Activated T-helper 9 cell treated with anti-CD3 and anti-CD28 coated beads, Interleukin-2, amount 50 U/mL, for 16 hours (primary cell): ENCODE data around the gene NR4A2.

ENCODE experiments used
- DNase-seq: peaks from one replicate; pipeline ENCODE4 v3.0.0-alpha.2; 2020; ENCODE audit warnings: low read depth

Gene NR4A2

GRCh38 chr2:156332534-156333273 lies at the start of gene NR4A2:
NR4A2 (minus strand) TSS chr2:156332721; CDS start chr2:156330186, 2,535 bp downstream.
- DNase-seq = peak; percentile 82

DNA sequence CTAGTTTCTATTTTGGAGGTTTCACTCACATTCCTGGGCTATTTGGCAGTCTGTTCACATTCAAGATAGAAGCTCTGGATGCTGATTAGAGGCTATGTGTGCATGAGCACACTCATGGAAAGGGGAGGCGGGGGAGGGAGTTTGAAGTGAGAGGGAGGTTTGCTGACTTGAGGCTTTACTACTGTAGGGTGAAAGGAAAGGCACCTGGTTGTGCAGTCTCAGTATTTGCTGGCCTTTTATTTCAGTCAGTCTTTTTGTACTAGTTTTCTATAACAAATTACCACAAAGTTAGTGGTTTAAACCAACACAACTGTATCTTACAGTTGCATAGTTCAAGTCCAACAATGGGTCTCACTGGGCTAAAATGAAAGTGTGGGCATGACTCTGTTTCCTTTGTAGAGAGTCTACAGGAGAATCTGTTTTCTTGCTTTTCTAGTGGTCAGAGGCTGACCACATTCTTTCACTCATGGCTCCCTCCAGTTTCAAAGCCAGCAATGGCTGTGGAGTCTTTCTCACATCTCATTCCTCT lies 47.7 kb upstream of the NR4A2 start:
- no peak for DNase-seq

DNA sequence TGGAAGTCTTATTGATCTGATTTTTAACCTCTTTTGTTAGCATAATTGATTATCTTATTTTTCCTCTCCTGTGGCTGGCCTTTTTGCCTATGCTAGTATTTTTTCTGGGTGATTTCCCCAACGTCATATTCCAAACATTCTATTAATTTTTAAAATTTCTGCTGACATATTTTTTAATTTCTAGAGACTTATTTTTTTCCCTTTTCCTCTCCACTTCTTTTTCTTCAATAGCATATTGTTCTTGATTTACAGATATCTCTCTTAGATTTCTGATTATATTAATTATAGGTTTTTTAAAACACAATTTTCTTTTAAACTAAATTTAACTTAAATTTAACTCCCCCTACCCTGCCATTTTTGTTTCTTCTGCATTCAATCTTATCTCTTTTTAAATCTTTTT lies 47.2 kb upstream of the NR4A2 start:
- DNase-seq = no peak

DNA sequence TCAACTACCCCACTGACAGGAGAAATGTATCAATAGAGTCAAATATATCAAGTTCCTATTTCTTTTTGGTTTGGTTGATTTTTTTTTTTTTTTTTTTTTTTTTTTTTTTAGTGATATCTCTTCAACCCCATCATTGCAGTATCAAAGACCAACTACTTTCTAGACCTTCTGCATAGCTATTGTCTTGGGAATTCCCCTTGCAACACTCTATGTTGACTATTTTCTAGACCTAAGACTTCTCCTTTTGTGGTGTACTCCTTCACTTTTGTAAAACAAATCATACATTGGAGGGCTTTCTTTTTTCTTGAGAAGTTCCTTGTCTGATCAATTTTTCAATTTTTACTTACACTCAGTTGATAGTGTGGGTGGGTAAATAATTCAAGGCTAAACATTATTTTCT lies 46.5 kb upstream of the NR4A2 start:
- DNase-seq = no peak

DNA sequence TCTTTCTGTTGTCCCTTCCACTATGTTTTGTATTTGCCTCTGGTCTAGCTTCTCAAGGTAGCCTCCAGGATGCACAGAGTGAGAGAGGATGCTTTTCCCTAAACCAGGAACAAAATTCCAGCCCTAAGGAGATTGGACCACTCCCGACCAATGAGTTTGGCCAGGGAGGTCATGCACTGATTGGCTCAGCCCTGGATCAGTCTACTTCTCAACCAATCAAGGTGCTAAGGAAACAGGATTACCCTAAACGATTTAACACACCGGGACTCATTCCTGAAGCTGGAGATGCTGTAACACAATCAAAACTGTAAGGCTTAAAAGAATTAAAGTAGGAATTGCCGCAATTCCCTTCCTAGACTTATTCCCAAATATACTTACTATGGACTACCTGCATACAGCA lies 34.2 kb upstream of the NR4A2 start:
- no peak for DNase-seq

GRCh38 chr2:156363141-156363540 lies 30.6 kb upstream of the NR4A2 start:
- DNase-seq = no peak

DNA sequence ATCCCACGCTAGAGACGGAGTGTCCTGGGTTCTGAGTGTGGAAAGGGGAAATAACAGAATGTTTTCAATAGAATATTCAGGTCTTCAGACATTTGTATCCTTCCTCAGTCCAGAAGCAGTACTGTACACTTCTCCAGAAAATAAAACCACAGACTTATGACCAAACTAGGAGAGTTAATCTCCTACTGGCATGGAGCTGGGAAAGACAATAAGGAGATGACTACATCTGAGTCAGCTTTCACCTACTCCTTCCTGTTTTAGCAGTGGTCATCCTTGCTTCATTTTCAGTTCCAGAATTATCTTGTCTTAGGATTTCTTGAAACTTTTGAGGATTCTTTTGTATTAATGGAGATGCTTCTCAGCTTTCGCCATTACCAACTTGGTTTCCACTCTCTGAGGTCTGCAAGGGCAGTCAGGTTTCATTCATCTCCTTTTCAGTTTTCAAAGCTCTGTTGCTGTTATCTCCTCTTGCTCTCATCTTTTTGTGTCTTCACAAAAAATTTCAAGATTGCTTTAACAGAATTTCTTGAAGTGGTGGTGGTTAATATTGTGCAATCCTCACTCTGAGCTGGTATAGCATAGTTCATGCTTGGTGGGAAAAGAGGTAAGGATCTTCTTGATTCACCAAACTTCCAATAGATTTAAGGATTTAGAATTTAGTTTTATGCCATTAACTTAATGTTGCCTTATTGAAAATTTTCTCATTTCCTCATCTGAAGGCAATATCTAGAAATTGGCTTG lies 23.7 kb upstream of the NR4A2 start:
- no peak for DNase-seq

- no peak for DNase-seq
Observed at GRCh38 chr2:156352911-156353310, 20.4 kb upstream of the NR4A2 start.

DNA sequence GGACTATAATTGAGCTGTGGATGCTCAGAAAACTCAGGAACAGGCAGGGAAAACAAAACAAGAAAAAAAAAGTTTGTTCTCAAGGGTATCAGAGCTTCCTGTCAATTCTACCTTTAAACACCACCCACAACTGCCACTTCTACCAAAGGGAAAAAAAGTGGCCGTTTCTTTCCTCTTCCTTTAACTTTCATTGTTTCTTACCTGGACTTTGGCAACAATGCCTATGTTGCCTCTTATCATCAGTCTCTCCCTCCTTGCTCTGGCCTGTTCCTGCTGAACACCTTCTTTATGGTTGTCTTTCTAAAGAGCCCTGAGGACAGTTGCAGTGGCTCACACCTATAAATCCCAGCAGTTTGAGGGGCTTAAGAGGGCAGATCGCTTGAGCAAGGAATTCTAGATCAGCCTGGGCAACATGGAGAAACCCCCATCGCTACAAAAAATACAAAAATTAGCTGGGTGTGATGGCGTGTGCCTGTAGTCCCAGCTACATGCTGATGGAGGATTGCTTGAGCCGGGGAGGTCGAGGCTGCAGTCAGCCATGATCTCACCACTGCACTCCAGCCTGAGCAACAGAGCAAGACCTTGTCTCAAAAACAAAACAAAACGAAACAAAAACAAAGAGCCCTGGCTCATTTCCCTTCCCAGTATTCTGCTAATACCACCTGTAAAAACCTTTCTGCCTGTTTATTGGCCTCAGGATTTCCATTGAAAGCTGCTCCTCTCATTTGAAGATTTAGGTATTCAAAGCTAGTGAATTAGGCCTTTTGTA lies 18.0 kb upstream of the NR4A2 start:
- DNase-seq = no peak

- DNase-seq = no peak
Observed at GRCh38 chr2:156349605-156350004, 17.1 kb upstream of the NR4A2 start.

DNA sequence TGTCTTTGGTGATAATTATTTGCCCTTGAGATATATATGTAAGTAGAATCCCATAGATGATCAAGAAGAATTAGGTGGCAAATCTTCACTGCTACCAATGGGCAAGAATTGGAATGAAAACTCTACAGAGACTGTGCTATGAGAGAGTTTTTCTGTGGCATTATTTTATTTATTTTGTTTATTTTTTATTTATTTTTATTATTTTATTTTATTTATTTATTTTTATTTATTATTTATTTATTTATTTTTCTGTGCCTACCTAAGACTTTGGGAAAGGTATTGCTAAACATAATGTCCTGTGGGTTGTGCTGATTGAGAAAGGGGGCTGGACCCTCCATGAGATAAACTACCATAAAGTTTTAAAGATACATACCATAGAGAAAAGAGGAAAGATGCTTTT lies 16.6 kb upstream of the NR4A2 start:
- DNase-seq = no peak

- DNase-seq = no peak
Observed at GRCh38 chr2:156347431-156347830, 14.9 kb upstream of the NR4A2 start.

GRCh38 chr2:156346731-156347130 lies 14.2 kb upstream of the NR4A2 start:
- DNase-seq = no peak

DNA sequence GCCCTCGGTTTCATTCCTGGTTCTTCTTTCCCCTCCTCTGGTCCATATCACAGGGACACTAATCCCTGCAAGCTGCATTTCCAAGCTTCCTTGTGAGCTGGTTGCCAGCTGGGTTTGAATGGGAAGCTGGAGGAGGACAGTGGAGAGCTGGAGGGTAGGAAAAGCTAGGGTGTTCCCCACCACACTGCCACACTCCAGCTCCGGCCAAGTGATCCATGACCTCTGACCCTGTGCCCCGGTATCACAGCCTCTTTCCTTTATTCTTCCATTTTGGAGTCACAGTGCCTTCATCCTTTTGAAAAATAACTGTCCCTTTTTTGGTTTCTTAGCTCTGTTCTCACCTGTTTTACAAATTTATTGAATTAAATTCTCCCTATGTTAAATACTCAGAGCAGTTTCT lies 13.1 kb upstream of the NR4A2 start:
- no peak for DNase-seq

DNA sequence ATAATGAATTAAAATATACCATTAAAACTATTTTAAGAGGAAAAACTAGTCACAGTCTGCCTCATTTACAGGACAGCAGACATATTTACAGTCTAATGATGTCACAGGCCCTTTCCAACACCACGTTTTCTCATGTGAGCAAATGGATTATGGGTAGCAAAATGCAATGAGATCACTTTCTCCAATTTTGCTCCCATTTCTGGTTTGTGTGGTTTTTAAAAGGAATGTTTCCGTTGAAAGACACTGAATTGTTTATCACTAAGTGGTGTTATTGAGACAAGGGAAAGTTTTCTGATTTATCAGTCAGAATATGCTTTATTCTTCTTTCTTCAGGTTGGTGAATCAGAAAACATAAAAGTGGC lies 11.4 kb upstream of the NR4A2 start:
- DNase-seq = no peak

DNA sequence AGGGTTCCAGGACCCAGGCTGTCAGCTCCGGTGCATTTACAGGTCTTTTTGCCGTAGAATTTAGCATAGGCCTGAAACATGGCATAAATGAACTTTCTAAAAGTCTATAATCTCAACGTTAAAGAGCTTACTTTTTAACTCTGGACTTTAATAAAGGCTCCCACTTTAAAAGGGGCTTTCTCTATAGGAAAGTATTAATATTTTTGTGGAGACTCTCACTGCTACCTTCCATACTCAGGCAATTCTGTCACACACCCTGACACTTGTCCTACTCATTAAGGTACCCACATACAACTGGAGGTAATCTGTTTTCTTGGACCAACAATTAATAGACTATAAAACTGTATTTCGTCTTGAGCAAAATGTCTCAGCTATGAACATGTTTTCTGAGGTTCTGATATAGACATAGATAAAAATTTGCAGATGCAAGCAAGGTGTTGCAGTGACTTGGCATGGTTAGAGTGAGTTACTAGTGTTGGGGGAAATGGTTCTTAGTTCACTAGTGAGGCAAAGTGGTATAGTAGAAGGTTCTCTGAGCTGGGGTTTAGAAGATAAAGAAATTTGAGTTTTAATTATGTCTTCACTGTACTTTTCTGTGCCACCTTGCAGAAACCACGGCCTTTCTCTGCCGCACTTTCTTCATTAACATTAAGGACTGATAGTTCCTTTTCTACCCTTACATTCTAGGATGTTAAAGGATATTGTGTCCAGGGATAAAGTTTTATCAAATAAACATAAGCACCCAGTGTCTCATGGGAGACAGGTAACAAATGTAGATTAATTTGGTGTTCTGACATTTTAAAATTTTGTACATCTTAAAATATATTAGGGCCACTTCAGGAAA lies 10.8 kb upstream of the NR4A2 start:
- DNase-seq = no peak

DNA sequence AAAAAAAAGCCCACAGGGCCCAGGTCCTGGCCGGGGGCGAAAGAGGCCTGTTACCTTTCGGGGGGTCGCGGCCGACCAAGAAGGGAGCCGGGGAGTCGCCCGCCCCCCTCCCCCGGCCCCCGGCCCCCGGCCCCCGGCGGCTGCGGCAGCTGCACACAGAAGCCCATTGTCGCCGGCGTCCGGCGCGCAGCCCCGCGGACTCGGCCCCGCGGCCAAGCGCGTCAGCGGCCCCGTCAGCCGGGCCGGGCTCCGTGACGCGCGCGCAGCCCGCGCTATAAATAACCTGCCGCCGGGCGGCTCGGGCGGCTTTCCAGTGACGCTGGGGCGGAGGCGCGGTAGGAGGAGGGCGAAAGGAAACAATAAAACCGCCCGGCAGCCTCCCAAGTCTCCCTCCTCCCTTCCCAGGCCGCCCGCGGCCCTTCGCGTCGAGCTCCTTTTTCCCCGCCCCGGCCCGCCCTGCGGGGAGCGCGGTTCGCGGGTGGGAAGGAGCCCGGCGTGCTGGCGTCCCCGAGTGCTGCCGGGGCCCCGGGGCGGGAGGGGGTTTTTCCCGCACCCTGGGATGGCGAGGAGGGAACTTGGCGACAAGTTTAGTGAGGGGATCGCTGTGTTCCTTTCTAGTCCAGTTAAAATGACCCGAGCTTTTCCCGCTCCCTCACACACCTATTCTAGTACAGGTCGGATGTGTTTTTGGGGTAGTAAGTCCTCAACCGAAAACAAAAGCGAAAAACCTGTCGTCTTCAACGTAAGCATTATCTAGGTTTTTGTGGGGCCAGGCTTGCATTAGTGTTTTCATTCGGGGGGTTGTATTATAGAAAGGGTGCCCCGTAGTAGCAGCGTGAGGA lies 10.0 kb upstream of the NR4A2 start:
- peak; percentile 80 for DNase-seq

DNA sequence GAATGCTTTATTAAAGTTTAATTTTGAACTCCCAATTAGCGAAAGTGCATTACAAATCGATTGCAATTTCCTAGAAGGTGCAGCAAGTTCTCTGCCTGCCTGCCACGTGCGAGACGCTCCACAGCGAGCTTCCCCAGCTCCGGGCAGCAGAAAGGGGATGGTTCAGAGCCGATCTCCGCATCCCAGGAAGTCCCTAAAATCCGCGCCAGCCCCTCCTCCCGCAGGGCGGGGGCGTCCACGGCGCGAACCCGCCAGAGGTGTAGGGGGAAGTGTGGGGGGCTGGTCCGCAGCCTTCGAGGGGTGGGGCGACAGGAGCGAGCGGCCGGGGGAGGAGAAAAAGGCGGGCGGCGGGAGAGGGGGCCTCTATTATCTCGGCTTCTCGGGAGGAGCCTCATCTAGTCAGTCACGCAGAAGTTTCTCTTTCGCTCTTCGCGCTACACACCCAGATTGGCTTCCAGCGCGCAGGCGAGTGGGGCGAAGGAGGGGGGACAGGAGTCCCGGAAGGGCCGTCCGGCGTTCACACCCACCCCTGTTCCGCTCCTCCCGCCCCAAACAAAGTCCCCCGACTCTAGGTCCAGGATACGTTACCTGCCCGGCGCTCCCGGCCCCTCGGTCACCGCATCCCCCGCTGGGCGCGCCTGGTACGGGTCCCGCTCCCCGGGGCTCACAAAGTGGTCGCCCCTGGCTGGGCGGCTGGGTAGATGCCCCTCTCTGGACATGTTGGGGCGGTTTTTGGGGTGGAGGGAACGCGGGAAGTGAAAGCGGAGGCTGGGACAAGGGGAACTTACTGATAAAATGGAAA lies 9.1 kb upstream of the NR4A2 start:
- DNase-seq = peak; percentile 82

DNA sequence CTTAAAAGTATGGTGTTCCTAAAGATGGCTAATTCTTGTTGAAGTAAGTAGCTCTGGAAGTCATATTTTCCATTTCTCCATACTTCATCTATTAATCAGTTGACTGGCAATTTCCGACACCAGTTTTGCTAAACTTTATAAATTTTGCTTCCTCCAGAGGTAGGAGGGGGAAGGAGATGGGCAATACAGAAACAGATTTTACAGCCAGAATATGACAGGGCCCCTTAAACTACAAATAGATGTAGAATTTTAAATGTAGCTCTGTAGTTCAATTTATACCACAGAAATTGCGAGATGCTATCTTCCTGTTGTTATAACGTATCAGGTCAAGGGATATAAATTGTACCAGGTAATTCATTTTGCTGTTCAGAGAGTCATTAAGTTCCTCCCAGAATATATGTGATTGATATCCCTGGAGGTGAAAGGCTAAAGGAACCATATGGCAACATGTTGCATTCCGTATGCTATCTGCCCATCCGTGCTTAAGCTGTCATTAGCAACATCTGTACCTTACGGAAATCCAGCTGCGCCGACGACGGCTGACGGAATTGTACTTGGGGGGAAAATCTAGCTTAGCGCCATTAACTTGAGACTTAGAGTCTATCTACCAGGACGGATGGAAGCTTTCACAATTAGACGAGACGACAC lies 8.4 kb upstream of the NR4A2 start:
- no peak for DNase-seq

GRCh38 chr2:156340377-156340776 lies 7.9 kb upstream of the NR4A2 start:
- no peak for DNase-seq
